Keratinocyte (primary cell): ENCODE measurements around the gene AIFM2. TPM values are rescaled to one million over a fixed set of nuclear protein-coding genes. Genes with fewer than 3 reads are reported as not detected.

Experiments
- DNase-seq: peaks from one replicate; pipeline ENCODE4 v3.0.0-alpha.2; 2011; ENCODE audit warnings: low read depth, missing footprints, low spot score
- FAIRE-seq: peaks from 2 replicates; lab custom pipeline; 2011; peaks lifted over from hg19 to GRCh38; lab: Jason Lieb, UNC
- H2AFZ ChIP-seq: 2 replicates; pipeline ENCODE4 v1.6.0; 2012; ENCODE audit warnings: low read length, control low read depth, inconsistent platforms; ENCODE audit not compliant: control insufficient read depth
- H3K27ac ChIP-seq: 2 replicates; pipeline ENCODE4 v1.5.1; 2011; ENCODE audit warnings: low read length; ENCODE audit not compliant: control insufficient read depth, insufficient read depth
- H3K27me3 ChIP-seq: 3 replicates; pipeline ENCODE4 v1.6.0; 2011; ENCODE audit warnings: low read length; ENCODE audit not compliant: control insufficient read depth, insufficient read depth; ENCODE audit errors: extremely low read depth
- H3K36me3 ChIP-seq, 2 experiments: 2 replicates in 1 of 2; 3 replicates in 1 of 2; pipeline ENCODE4 v1.5.1; 2011; ENCODE audit warnings: low read length in 2 of 2, mild to moderate bottlenecking in 1 of 2; ENCODE audit not compliant: control insufficient read depth in 2 of 2, insufficient read depth in 2 of 2; ENCODE audit errors: extremely low read depth in 1 of 2
- H3K4me1 ChIP-seq: 3 replicates; pipeline ENCODE4 v1.5.1; 2011; ENCODE audit warnings: low read length; ENCODE audit not compliant: control insufficient read depth, insufficient read depth; ENCODE audit errors: extremely low read depth
- H3K4me2 ChIP-seq: 3 replicates; pipeline ENCODE4 v1.6.0; 2011; ENCODE audit warnings: low read depth, low read length; ENCODE audit not compliant: control insufficient read depth, insufficient read depth; ENCODE audit errors: extremely low read depth
- H3K4me3 ChIP-seq, 3 experiments: fragments of 200-600 bp in 1 of 3; sonication (generic) in 1 of 3; 2 replicates in 2 of 3; 3 replicates in 1 of 3; pipeline ENCODE4 v1.5.1; 2011 to 2016; ENCODE audit warnings: low read length in 3 of 3, mild to moderate bottlenecking in 3 of 3, control low read depth in 2 of 3, inconsistent platforms in 1 of 3, low read depth in 1 of 3, mixed read lengths in 1 of 3, mixed run types in 1 of 3, moderate library complexity in 1 of 3; ENCODE audit not compliant: control insufficient read depth in 2 of 3, insufficient read depth in 2 of 3; ENCODE audit errors: extremely low read depth in 1 of 3
- H3K79me2 ChIP-seq: 2 replicates; pipeline ENCODE4 v1.6.0; 2012; ENCODE audit warnings: low read length; ENCODE audit not compliant: control insufficient read depth, insufficient read depth
- H3K9ac ChIP-seq: 3 replicates; pipeline ENCODE4 v1.6.0; 2011; ENCODE audit warnings: low read length; ENCODE audit not compliant: control insufficient read depth, insufficient read depth; ENCODE audit errors: extremely low read depth
- H3K9me1 ChIP-seq: 3 replicates; pipeline ENCODE4 v1.6.0; 2011; ENCODE audit warnings: low read length; ENCODE audit not compliant: control insufficient read depth, insufficient read depth; ENCODE audit errors: extremely low read depth
- H3K9me3 ChIP-seq: 2 replicates; pipeline ENCODE4 v1.5.1; 2012; ENCODE audit warnings: low read depth, low read length; ENCODE audit not compliant: control insufficient read depth
- H4K20me1 ChIP-seq: 3 replicates; pipeline ENCODE4 v1.6.0; 2011; ENCODE audit warnings: low read length; ENCODE audit not compliant: control insufficient read depth, insufficient read depth; ENCODE audit errors: extremely low read depth
- CTCF ChIP-seq, 3 experiments: IDR thresholded peaks in 1 of 3; conservative IDR thresholded peaks in 1 of 3; optimal IDR thresholded peaks in 1 of 3; 2 replicates in 2 of 3; 3 replicates in 1 of 3; pipeline versions ENCODE3 to v1.5.1; 2011; ENCODE audit warnings: low read length in 3 of 3, mild to moderate bottlenecking in 3 of 3, moderate library complexity in 2 of 3, control low read depth in 1 of 3, inconsistent platforms in 1 of 3; ENCODE audit not compliant: insufficient read depth in 2 of 3; ENCODE audit errors: extremely low read depth in 1 of 3
- EZH2 ChIP-seq: IDR thresholded peaks from one replicate; pipeline ENCODE4 v1.6.1; 2012; ENCODE audit warnings: inconsistent platforms, mild to moderate bottlenecking, low read length, moderate library complexity
- dilution Hi-C: fragments of 300-500 bp; cut with MboI; formaldehyde crosslinking; loops from one replicate; pipeline ENCODE4 v1.7.0; 2020; ENCODE audit warnings: low sequenced_read_pairs; ENCODE audit not compliant: extremely low pct_ligation_motif_present
- polyA plus RNA-seq, 5 experiments: library from polyadenylated mRNA; depleted of rRNA in 3 of 5; stranded (reverse) in 3 of 5; stranded (forward) in 1 of 5; unstranded in 1 of 5; fragments of >200 nt; gene quantifications; 1 replicate in 1 of 5; 2 replicates in 3 of 5; 3 replicates in 1 of 5; pipeline versions ENCODE4 v1.2.1 to v1.2.3, GENCODE V29; 2011 to 2012; ENCODE audit warnings: missing spikeins in 2 of 5, low read depth in 1 of 5, low replicate concordance in 1 of 5

The AIFM2 gene
- polyA plus RNA-seq, 1 donor (not counting 4 experiments of a cell fraction or from before 2014, with no cell fraction given), result 1.8 TPM

GRCh38 chr10:70111496-70111895 lies 21.1 kb downstream of the AIFM2 start:
- dilution Hi-C loops, result no loop called here
- Histone ChIP-seq H3K9me1 (no peaks in the 10 kb centered on the region), H2AFZ (no peak overlapping the region), H3K4me1 (no peaks in the 10 kb centered on the region), H3K4me3 (no peak overlapping the region), H3K27ac (no peak overlapping the region), H4K20me1 (no peaks in the 10 kb centered on the region), H3K27me3 (no peaks in the 10 kb centered on the region), H3K4me2 (no peak overlapping the region), H3K9me3 (no peaks in the 10 kb centered on the region), H3K9ac (no peak overlapping the region), H3K36me3 (peaks cover 0 to 7% of the 10 kb centered on the region in 2 experiments), H3K79me2 (no peaks in the 10 kb centered on the region)
- DNase-seq, result no peak
- FAIRE-seq, result no peak
- TF ChIP-seq EZH2 (no peak), CTCF (optimal IDR thresholded peaks at IDR 0.05 in 1 of 3, IDR thresholded peaks at IDR 0.05 in 1 of 3, conservative IDR thresholded peaks at IDR 0.05 in 1 of 3; ENCODE audit: extremely low read depth in 1 of 3, insufficient read depth in 2 of 3, low read length in 3 of 3) (no peak)

DNA sequence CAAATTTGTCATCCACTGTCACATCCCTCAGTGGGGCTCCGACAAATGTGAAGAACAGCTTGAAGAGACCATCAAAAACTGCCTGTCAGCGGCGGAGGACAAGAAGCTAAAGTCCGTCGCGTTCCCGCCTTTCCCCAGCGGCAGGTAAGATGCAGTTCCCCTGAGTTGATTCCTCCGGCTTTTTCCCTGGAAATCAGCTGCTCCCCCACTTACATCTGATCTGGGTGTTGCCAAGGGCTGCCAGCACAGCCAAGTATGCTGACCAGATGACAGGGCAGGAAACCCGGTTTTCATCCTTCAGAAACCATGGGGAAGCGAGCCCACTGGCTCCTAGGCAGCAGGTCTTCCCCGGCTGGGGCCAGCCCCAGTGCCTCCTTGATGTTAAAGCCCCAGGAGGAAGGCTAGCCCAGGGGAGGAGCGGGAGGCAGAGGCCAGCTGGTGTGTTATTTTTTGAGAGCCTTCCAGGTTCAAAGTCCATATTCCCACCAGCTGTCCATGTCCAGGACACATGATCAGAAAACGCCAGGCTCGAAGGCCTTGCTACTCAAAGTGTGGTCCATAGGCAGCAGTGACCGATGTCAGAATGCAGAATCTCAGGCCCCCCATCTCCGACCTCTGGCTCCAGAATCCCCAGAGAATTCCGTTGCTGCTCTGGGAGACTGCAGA lies 23.4 kb downstream of the AIFM2 start:
- H3K4me2 ChIP-seq, result no peak overlapping the region
- no peaks in the 10 kb centered on the region for H3K9me3 ChIP-seq
- no peak overlapping the region for H3K4me3 ChIP-seq
- no peak for TF ChIP-seq CTCF (optimal IDR thresholded peaks at IDR 0.05 in 1 of 3, IDR thresholded peaks at IDR 0.05 in 1 of 3, conservative IDR thresholded peaks at IDR 0.05 in 1 of 3; ENCODE audit: extremely low read depth in 1 of 3, insufficient read depth in 2 of 3, low read length in 3 of 3)
- no peak for TF ChIP-seq EZH2
- FAIRE-seq (no peak), DNase-seq (no peak)
- H2AFZ ChIP-seq, result no peak overlapping the region
- no peaks in the 10 kb centered on the region for H4K20me1 ChIP-seq
- dilution Hi-C loops, result no loop called here
- H3K9me1 ChIP-seq, result no peaks in the 10 kb centered on the region
- peaks cover 0 to 7% of the 10 kb centered on the region in 2 experiments for H3K36me3 ChIP-seq
- no peak overlapping the region for H3K9ac ChIP-seq
- no peaks in the 10 kb centered on the region for H3K79me2 ChIP-seq
- no peak overlapping the region for H3K27ac ChIP-seq
- no peaks in the 10 kb centered on the region for H3K27me3 ChIP-seq
- H3K4me1 ChIP-seq, result no peaks in the 10 kb centered on the region
